Lung (tissue), 12 donors: ENCODE data around the gene MADD. TPM values are rescaled to one million over a fixed set of nuclear protein-coding genes. Genes with fewer than 3 reads are reported as not detected.

Experiments
- ATAC-seq: fragments of 200-7000 bp; cut with Tn5 transposase; one replicate; pipeline ENCODE4 v1.9.1; 2020; ENCODE audit warnings: moderate number of reproducible peaks; ENCODE audit not compliant: insufficient read depth, low FRiP score
- DNase-seq, 3 donors: peaks; one replicate each; pipeline ENCODE4 v3.0.0-alpha.2; 2013 to 2017
- H3K27ac ChIP-seq, 2 donors: one replicate each; pipeline ENCODE4 v1.5.1; 2013; ENCODE audit warnings: mild to moderate bottlenecking in 2 of 2, moderate library complexity in 2 of 2, control low read depth in 1 of 2, inconsistent platforms in 1 of 2, low read depth in 1 of 2, low read length in 1 of 2
- H3K27me3 ChIP-seq, 3 donors: one replicate each; pipeline ENCODE4 v1.5.1; 2013; ENCODE audit warnings: low read length in 2 of 3; ENCODE audit not compliant: control insufficient read depth in 3 of 3, insufficient read depth in 3 of 3
- H3K36me3 ChIP-seq, 4 donors: one replicate each; pipeline ENCODE4 v1.5.1; 2013; ENCODE audit warnings: low read length in 4 of 4, mild to moderate bottlenecking in 1 of 4, moderate library complexity in 1 of 4; ENCODE audit not compliant: control insufficient read depth in 4 of 4, insufficient read depth in 4 of 4
- H3K4me1 ChIP-seq, 5 donors: one replicate each; pipeline ENCODE4 v1.5.1; 2013; ENCODE audit warnings: low read length in 5 of 5, mild to moderate bottlenecking in 2 of 5, moderate library complexity in 1 of 5; ENCODE audit not compliant: control insufficient read depth in 5 of 5, insufficient read depth in 5 of 5
- H3K4me3 ChIP-seq: one replicate; pipeline ENCODE4 v1.5.1; 2013; ENCODE audit warnings: mild to moderate bottlenecking, control low read depth, moderate library complexity
- H3K9ac ChIP-seq, 2 donors: one replicate each; pipeline ENCODE4 v1.5.1; 2013; ENCODE audit warnings: low read length in 2 of 2, control low read depth in 1 of 2; ENCODE audit not compliant: insufficient read depth in 1 of 2
- H3K9me3 ChIP-seq, 4 donors: one replicate each; pipeline ENCODE4 v1.5.1; 2013; ENCODE audit warnings: low read length in 3 of 4, mild to moderate bottlenecking in 1 of 4, moderate library complexity in 1 of 4; ENCODE audit not compliant: control insufficient read depth in 4 of 4, insufficient read depth in 3 of 4
- WGBS, 2 donors: extraction: QIAGEN DNeasy Blood & Tissue Kit; methylation state at CpG; one replicate each; pipeline ENCODE4 v1.1.7; 2013; 5-methylcytosine and 5-hydroxymethylcytosine counted together
- polyA plus RNA-seq, 2 donors: library from polyadenylated mRNA; stranded (reverse); fragments of 200-250 nt; gene quantifications; one replicate each; pipeline ENCODE4 v1.2.1, GENCODE V29; 2013
- total RNA-seq, 2 donors: library from RNA; depleted of rRNA in 1 of 2; stranded (reverse); fragments of >200 nt in 1 of 2; gene quantifications; one replicate each; pipeline ENCODE4 v1.2.1, GENCODE V29; 2014 to 2021
- TF ChIP-seq, protein P1 (sequence below): IDR thresholded peaks from 2 replicates; pipeline ENCODE4 v1.5.1; 2012; ENCODE audit warnings: mild to moderate bottlenecking; ENCODE audit errors: control extremely low read depth, extremely low read depth
- donor health status: control.
- donor health status: control.
- donor health status: Bipolar disorder and iron deficiency.
- donor health status: healthy.
- donor health status: DM: yes; HTN: yes; CAD: no.

MADD gene
- total and polyA plus RNA-seq, 4 donors = 15.9 to 56.8 (median 37.1) TPM

- no peak for ATAC-seq
- Histone ChIP-seq H3K4me3 (no peak overlapping the region), H3K9me3 (no peaks in the 10 kb centered on the region), H3K9ac (no peak overlapping the region), H3K4me1 (peaks cover 0 to 3% (median 0%) of the 10 kb centered on the region in 5 donors), H3K27me3 (no peaks in the 10 kb centered on the region), H3K36me3 (peaks cover 5 to 27% (median 16%) of the 10 kb centered on the region in 4 donors), H3K27ac (no peak overlapping the region)
- TF ChIP-seq, protein P1, sequence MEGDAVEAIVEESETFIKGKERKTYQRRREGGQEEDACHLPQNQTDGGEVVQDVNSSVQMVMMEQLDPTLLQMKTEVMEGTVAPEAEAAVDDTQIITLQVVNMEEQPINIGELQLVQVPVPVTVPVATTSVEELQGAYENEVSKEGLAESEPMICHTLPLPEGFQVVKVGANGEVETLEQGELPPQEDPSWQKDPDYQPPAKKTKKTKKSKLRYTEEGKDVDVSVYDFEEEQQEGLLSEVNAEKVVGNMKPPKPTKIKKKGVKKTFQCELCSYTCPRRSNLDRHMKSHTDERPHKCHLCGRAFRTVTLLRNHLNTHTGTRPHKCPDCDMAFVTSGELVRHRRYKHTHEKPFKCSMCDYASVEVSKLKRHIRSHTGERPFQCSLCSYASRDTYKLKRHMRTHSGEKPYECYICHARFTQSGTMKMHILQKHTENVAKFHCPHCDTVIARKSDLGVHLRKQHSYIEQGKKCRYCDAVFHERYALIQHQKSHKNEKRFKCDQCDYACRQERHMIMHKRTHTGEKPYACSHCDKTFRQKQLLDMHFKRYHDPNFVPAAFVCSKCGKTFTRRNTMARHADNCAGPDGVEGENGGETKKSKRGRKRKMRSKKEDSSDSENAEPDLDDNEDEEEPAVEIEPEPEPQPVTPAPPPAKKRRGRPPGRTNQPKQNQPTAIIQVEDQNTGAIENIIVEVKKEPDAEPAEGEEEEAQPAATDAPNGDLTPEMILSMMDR = no peak
- WGBS, 2 donors = 83 to 85% methylated on average over 5 of the region's 5 CpGs
- DNase-seq = no peak
Observed at GRCh38 chr11:47236482-47236881, 33.5 kb upstream of the MADD start.

GRCh38 chr11:47239852-47240251, 30.1 kb upstream of the MADD start:
- H3K9ac ChIP-seq = no peak overlapping the region
- TF ChIP-seq, protein P1 = no peak
- peaks cover 0 to 4% (median 0%) of the 10 kb centered on the region in 5 donors for H3K4me1 ChIP-seq
- no peak for ATAC-seq
- WGBS, 2 donors = 95% methylated on average over 10 of the region's 10 CpGs
- no peak overlapping the region for H3K4me3 ChIP-seq
- no peaks in the 10 kb centered on the region for H3K27me3 ChIP-seq
- H3K27ac ChIP-seq = peak overlapping the region in 1 of 2 donors; percentile 41
- H3K9me3 ChIP-seq = no peaks in the 10 kb centered on the region
- H3K36me3 ChIP-seq = peaks cover 17 to 48% (median 22%) of the 10 kb centered on the region in 4 donors
- DNase-seq = no peak

DNA sequence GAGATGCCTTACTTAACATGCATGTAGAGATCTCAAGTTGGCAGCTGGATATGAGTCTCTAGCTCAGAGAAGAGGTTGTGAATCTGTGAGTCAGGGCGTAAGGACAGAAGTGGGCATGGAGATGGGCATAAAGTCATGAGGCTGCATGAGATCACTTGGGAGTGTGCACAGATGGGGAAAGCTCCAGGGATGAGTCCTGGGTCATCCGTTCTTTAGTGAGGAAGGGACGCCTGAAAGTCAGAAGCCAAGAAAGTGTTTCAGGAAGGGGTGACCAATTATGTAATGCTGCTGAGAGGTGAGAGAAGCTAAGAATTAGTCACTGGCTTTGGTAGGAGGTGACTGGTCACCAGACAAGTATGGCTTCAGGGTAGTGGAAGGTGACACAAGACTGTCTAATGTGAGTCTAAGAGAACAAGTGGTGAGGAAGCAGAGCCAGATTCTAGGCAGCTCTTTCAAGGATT, 28.1 kb upstream of the MADD start:
- no peak overlapping the region for H3K9ac ChIP-seq
- peaks cover 18 to 54% (median 30%) of the 10 kb centered on the region in 4 donors for H3K36me3 ChIP-seq
- peak overlapping the region; percentile 41 to 42 for H3K27ac ChIP-seq
- ATAC-seq (peak; percentile 30), DNase-seq (no peak)
- 83 to 90% methylated on average over 3 of the region's 3 CpGs for WGBS, 2 donors
- no peaks in the 10 kb centered on the region for H3K9me3 ChIP-seq
- no peak overlapping the region for H3K4me3 ChIP-seq
- TF ChIP-seq, protein P1 = no peak
- H3K4me1 ChIP-seq = peaks cover 0 to 4% (median 0%) of the 10 kb centered on the region in 5 donors
- H3K27me3 ChIP-seq = no peaks in the 10 kb centered on the region
